Activated T-cell treated with anti-CD3 and anti-CD28 coated beads for 1 hour (primary cell): Measurements from ENCODE around the gene MAPT.

Source experiments
- DNase-seq: peaks from one replicate; pipeline ENCODE4 v3.0.0-alpha.2; 2020; ENCODE audit warnings: low read depth

The MAPT gene

DNA sequence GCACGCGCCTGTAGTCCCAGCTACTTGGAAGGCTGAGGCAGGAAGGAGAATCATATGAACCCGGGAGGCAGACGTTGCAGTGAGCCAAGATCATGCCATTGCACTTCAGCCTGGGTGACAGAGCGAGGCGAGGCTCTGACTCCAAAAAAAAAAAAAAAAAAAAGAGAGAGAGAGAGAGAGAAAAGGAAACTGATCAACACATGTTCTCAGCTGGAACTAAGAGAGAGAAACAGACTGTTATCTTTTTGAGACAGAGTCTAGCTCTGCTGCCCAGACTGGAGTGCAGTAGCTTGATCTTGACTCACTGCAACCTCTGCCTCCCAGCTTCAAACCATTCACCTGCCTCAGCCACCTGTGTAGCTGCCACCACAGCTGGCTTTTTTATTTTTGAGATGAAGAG, 165.1 kb downstream of the MAPT start:
- no peak for DNase-seq

DNA sequence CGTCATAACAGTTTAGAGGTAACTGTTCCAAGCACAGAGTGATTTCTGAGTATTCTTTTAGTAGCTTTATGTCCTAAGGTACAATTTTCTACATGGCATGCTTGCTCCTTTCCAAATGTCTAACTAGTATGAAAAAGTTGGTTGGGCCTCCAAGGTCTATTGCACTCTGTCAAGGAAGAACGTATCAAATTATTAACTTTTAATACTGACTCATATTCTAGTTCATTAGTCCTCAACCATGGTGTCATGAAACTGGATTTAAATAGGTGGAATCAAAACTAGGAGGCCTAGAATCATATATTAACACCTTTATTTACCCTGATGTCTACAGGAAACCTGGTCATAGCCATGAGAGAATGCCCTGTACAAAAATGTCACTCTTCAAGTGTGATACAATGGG, 166.1 kb downstream of the MAPT start:
- DNase-seq: no peak

DNA sequence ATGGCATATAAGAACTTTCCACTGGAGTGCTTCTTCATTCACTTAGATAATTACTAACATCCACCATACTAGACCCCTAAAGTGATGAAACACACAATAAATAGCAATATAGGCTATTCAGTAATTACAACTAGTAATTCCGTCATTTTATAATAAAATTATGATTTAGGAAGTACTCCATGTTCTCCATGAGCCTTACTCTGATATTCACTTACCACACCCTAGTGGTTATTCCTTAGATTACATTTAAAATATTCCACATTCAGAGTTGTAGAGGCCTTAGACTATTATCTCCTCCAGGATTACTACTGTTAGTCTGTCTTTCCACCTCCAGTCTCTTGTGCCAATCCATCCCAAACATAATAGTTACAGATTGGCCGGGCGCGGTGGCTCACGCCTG, 167.1 kb downstream of the MAPT start:
- no peak for DNase-seq

DNA sequence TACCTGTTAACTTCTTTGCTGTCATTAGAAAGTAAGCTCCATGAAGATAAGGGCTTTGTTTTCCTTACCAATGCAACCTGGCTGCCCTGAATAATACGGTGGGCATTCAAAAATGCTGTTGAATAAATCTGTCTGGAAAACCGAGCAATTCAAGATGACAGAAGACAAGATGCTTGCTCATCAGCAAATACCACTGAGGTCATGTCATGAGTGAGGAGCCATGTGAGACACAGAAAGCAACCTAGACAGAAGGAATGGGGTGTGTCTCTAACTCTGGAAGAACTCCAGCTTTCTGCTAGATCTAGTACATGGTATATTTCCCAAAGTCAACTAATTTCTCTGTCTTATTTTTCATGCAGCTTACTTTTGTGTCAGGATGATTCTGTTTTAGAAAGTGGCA, 168.9 kb downstream of the MAPT start:
- no peak for DNase-seq

DNA sequence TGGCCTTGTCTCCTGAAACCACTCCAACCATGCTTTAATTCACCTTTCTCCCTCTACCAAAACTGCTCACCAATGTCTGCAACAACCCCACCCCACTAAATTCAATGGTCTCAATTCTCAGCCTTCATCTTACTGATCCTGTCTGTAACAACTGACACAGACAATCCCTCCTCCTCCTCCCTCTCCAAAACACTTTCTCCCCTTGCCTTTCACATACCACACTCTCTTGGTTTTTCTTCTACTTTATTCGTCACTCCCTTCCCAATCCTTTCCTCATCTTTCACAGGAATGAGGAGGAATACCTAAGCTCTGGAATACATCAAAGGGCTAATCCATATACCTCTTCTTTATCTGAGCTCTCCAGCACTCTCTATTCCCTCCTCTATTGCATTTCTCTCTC, 170.1 kb downstream of the MAPT start:
- DNase-seq: no peak

DNA sequence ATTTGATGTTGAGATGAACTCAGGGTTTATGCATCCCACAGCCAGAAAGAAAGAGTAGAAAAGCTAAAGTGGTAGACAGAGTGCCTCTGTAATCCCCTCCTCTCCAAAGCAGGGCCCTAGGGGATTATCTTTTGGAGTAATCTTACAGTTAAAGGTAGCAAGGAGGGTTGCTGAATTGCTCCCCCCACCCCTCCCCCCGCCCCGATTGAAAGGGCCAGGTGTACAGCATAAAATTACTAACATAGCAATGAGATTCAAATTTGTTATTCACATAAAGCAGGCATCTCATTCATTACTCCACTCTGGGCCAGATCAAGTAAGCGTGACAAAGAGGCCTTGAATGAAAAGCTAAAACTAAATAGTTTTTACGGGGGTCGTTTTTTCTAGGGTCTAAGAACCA, 177.4 kb downstream of the MAPT start:
- no peak for DNase-seq

DNA sequence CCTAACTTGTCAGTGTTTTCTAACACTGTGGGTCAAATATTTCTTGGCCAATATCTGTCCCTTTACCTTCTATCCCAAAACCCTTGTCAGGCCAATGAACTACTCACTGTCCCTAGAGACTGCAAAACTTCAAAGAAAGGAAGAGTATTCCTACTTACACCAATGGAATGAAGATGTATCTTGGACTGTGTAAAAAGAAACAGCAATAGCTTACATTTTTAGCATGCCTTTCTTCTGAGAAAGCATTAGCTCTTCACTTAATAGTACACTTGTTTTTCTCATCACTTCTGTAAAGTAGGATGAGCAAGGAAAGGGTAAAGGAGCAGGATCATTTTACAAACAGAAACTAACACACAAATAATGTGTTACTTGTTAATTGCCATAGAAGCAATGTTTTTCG, 178.6 kb downstream of the MAPT start:
- no peak for DNase-seq

DNA sequence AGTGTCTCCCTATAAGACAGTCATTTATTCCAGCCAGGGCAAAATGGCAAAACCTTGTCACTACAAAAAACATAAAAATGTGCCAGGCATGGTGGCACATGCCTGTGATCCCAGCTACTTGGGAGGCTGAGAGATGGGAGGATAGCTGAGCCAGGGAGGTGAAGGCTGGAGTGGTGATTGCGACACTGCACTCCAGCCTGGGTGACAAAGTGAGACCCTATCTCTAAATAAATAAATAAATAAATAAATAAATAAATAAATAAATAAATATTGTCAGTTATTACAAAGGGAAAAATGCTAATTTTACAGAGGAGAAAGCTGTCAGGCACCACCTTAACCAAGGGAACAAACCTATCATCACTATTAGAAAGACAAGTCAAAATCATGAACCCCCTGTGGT, 180.2 kb downstream of the MAPT start:
- DNase-seq: no peak
